ENCODE data around the gene ATG12. TPM values are rescaled to one million over a fixed set of nuclear protein-coding genes. Genes with fewer than 3 reads are reported as not detected.
A peak's percentile ranks its signal among the peaks of the same experiment; 100 is the strongest.

The ATG12 gene
- total and polyA plus RNA-seq, 2 of the 13 experiments (the other 11 are each of a cell fraction or from before 2014, with no cell fraction given) = 46.4 to 58.1 TPM

GRCh38 chr5:115796656-115797055 lies 44.7 kb downstream of the ATG12 start:
- in situ Hi-C loops (cut with HindIII; ENCODE audit: extremely low pct_ligation_motif_present, low pct_unique_long_range_greater_than_20kb) = no loop called here
- DNase-seq (ENCODE audit: low spot score) (no peak), FAIRE-seq (no peak), ATAC-seq (peak; percentile 84)
- WGBS (ENCODE audit: low lambda C conversion rate) = 1% methylated on average over 3 of the region's 3 CpGs
- Histone ChIP-seq H3K27ac (ENCODE audit: extremely low read length, insufficient read depth, low read length) (peak overlapping the region; percentile 25), H3K27me3 (ENCODE audit: control insufficient read depth in 1 of 2, insufficient read depth in 2 of 2, low read length in 2 of 2) (no peaks in the 10 kb centered on the region), H2AFZ (ENCODE audit: low read length) (no peak overlapping the region), H3K36me3 (replicated peaks in 1 of 2; ENCODE audit: control insufficient read depth in 1 of 2, insufficient read depth in 2 of 2, low read length in 2 of 2) (no peaks in the 10 kb centered on the region), H3K79me2 (ENCODE audit: insufficient read depth, low read length) (no peaks in the 10 kb centered on the region), H3K9me3 (ENCODE audit: low read length) (no peaks in the 10 kb centered on the region), H3K4me3 (replicated peaks in 1 of 3; ENCODE audit: insufficient read depth in 1 of 3, low read depth in 2 of 3, low read length in 3 of 3) (no peak overlapping the region; a peak in 1 of 6 replicates), H4K20me1 (ENCODE audit: insufficient read depth, low read length) (no peaks in the 10 kb centered on the region), H3K4me2 (ENCODE audit: low read depth, low read length) (peak overlapping the region; percentile 61), H3K4me1 (ENCODE audit: insufficient read depth, low read length) (peaks cover 40% of the 10 kb centered on the region), H3K9ac (ENCODE audit: insufficient read depth, low read depth, low read length) (no peak overlapping the region)
- CTCF ChIA-PET (ENCODE audit: low intra/inter-chr PET ratio, low total read pairs) = no interaction called here
- POLR2A ChIA-PET = no interaction called here
- intact Hi-C loops (cut with micrococcal nuclease; ENCODE audit: unreplicated experiment) = no loop called here
- no TSS peak for BruUV-seq (replicated peaks)
- no peak for TF ChIP-seq PATZ1 (CRISPR knock-in tag; IDR thresholded peaks at IDR 0.05)
- TF ChIP-seq SUZ12 (IDR thresholded peaks at IDR 0.05; ENCODE audit: low read depth, low read length) = no peak
- TF ChIP-seq ZNF570 (CRISPR knock-in tag; IDR thresholded peaks at IDR 0.05; ENCODE audit: borderline replicate concordance) = no peak
- no peak for TF ChIP-seq SIN3A (IDR thresholded peaks at IDR 0.05; ENCODE audit: borderline replicate concordance, low read depth, low read length)
- TF ChIP-seq ZNF569 (CRISPR knock-in tag; IDR thresholded peaks at IDR 0.05; ENCODE audit: borderline replicate concordance) = no peak
- no peak for TF ChIP-seq MBD4 (IDR thresholded peaks at IDR 0.05; ENCODE audit: borderline replicate concordance, low read length)
- TF ChIP-seq TOPORS (CRISPR knock-in tag; IDR thresholded peaks at IDR 0.05) = no peak
- no peak for TF ChIP-seq HBP1 (CRISPR knock-in tag; IDR thresholded peaks at IDR 0.05; ENCODE audit: low read depth)
- TF ChIP-seq PAXIP1 (CRISPR knock-in tag; conservative IDR thresholded peaks at IDR 0.05) = peak; percentile 59
- peak; percentile 44; the same call in 1 of the 2 replicates for TF ChIP-seq HNF4A (CRISPR knock-in tag; IDR thresholded peaks at IDR 0.05)
- TF ChIP-seq HNRNPL (IDR thresholded peaks at IDR 0.05; ENCODE audit: low read depth, low read length) = no peak
- no peak for TF ChIP-seq PCBP2 (optimal IDR thresholded peaks at IDR 0.05; ENCODE audit: low read depth, low read length, poor library complexity, severe bottlenecking)
- TF ChIP-seq, protein P1, sequence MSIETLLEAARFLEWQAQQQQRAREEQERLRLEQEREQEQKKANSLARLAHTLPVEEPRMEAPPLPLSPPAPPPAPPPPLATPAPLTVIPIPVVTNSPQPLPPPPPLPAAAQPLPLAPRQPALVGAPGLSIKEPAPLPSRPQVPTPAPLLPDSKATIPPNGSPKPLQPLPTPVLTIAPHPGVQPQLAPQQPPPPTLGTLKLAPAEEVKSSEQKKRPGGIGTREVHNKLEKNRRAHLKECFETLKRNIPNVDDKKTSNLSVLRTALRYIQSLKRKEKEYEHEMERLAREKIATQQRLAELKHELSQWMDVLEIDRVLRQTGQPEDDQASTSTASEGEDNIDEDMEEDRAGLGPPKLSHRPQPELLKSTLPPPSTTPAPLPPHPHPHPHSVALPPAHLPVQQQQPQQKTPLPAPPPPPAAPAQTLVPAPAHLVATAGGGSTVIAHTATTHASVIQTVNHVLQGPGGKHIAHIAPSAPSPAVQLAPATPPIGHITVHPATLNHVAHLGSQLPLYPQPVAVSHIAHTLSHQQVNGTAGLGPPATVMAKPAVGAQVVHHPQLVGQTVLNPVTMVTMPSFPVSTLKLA (IDR thresholded peaks at IDR 0.05) = no peak
- no peak for TF ChIP-seq IRF1 (CRISPR knock-in tag; IDR thresholded peaks at IDR 0.05; ENCODE audit: low read depth)
- TF ChIP-seq ZNF337 (CRISPR knock-in tag; IDR thresholded peaks at IDR 0.05; ENCODE audit: borderline replicate concordance, low read depth) = no peak
- peak; percentile 43; the same call in 1 of the 2 replicates for TF ChIP-seq SALL1 (CRISPR knock-in tag; IDR thresholded peaks at IDR 0.05)

Measured in HepG2 (cell line).